Measurements from ENCODE around the gene DPT. TPM values are rescaled to one million over a fixed set of nuclear protein-coding genes. Genes with fewer than 3 reads are reported as not detected.
A peak's percentile ranks its signal among the peaks of the same experiment; 100 is the strongest.

Gene DPT
- polyA plus RNA-seq, 1 donor (not counting 4 experiments of a cell fraction or from before 2014, with no cell fraction given), result not detected

DNA sequence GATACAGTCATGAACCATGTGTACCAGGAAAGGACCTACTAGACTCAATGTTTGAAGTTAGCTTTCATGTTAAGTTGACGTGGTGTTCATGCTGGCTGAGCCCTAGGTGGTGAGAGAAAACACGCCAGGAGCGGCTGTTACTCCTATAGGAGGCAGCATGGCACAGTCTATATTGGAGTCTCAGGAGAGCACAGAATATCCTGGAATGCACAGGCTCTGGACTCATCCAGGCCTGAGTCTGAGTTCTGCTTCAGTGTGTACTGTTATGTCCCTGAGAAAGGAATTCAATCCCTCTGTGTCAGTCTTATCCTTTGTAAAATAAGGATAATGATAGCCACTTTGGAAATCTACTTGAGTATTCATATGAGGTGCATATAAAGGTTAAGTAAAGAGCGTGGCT is 41.2 kb downstream of the DPT start:
- Histone ChIP-seq H4K20me1 (ENCODE audit: control insufficient read depth, extremely low read depth, insufficient read depth, low read length) (no peaks in the 10 kb centered on the region), H3K4me2 (ENCODE audit: control insufficient read depth, extremely low read depth, insufficient read depth, low read depth, low read length) (no peak overlapping the region), H3K9me3 (ENCODE audit: control insufficient read depth, low read depth, low read length) (no peaks in the 10 kb centered on the region), H3K36me3 (ENCODE audit: control insufficient read depth in 2 of 2, extremely low read depth in 1 of 2, insufficient read depth in 2 of 2, low read length in 2 of 2) (no peaks in the 10 kb centered on the region), H3K9me1 (ENCODE audit: control insufficient read depth, extremely low read depth, insufficient read depth, low read length) (no peaks in the 10 kb centered on the region), H2AFZ (ENCODE audit: control insufficient read depth, low read length) (no peak overlapping the region), H3K4me1 (ENCODE audit: control insufficient read depth, extremely low read depth, insufficient read depth, low read length) (no peaks in the 10 kb centered on the region), H3K79me2 (ENCODE audit: control insufficient read depth, insufficient read depth, low read length) (no peaks in the 10 kb centered on the region), H3K9ac (ENCODE audit: control insufficient read depth, extremely low read depth, insufficient read depth, low read length) (no peak overlapping the region), H3K4me3 (ENCODE audit: control insufficient read depth in 2 of 3, extremely low read depth in 1 of 3, insufficient read depth in 2 of 3, low read depth in 1 of 3, low read length in 3 of 3) (no peak overlapping the region), H3K27ac (ENCODE audit: control insufficient read depth, insufficient read depth, low read length) (no peak overlapping the region), H3K27me3 (ENCODE audit: control insufficient read depth, extremely low read depth, insufficient read depth, low read length) (no peaks in the 10 kb centered on the region)
- DNase-seq (ENCODE audit: low read depth, low spot score) (no peak), FAIRE-seq (no peak)
- dilution Hi-C loops (cut with MboI; ENCODE audit: extremely low pct_ligation_motif_present, low sequenced_read_pairs), result no loop called here
- TF ChIP-seq EZH2 (IDR thresholded peaks at IDR 0.05; ENCODE audit: low read length), result no peak
- TF ChIP-seq CTCF (optimal IDR thresholded peaks at IDR 0.05 in 1 of 3, IDR thresholded peaks at IDR 0.05 in 1 of 3, conservative IDR thresholded peaks at IDR 0.05 in 1 of 3; ENCODE audit: extremely low read depth in 1 of 3, insufficient read depth in 2 of 3, low read length in 3 of 3), result peak in 2 of 3 experiments; percentile 24 to 49

DNA sequence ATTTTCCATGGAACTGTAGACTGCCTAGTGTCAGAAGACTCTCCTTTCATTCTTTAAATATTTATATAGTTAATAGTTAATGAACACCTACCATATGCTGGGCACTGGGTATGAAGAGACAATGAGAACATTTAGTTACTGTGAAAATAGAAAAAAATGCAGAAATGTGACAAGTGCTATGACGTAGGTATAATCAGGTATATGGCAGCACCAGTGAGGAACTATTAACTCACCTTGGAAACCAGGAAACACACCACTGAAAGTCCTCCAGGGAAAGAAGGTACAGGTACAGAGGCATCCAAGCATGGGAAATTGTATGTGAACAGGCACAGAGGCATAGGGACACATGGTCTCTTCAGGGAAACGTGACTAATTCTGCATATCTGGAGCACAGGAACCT is 42.3 kb downstream of the DPT start:
- Histone ChIP-seq H3K79me2 (ENCODE audit: control insufficient read depth, insufficient read depth, low read length) (no peaks in the 10 kb centered on the region), H3K4me1 (ENCODE audit: control insufficient read depth, extremely low read depth, insufficient read depth, low read length) (no peaks in the 10 kb centered on the region), H3K36me3 (ENCODE audit: control insufficient read depth in 2 of 2, extremely low read depth in 1 of 2, insufficient read depth in 2 of 2, low read length in 2 of 2) (no peaks in the 10 kb centered on the region), H4K20me1 (ENCODE audit: control insufficient read depth, extremely low read depth, insufficient read depth, low read length) (no peaks in the 10 kb centered on the region), H3K4me3 (ENCODE audit: control insufficient read depth in 2 of 3, extremely low read depth in 1 of 3, insufficient read depth in 2 of 3, low read depth in 1 of 3, low read length in 3 of 3) (no peak overlapping the region), H3K27me3 (ENCODE audit: control insufficient read depth, extremely low read depth, insufficient read depth, low read length) (no peaks in the 10 kb centered on the region), H3K9me1 (ENCODE audit: control insufficient read depth, extremely low read depth, insufficient read depth, low read length) (no peaks in the 10 kb centered on the region), H3K9ac (ENCODE audit: control insufficient read depth, extremely low read depth, insufficient read depth, low read length) (no peak overlapping the region), H2AFZ (ENCODE audit: control insufficient read depth, low read length) (no peak overlapping the region), H3K9me3 (ENCODE audit: control insufficient read depth, low read depth, low read length) (no peaks in the 10 kb centered on the region), H3K27ac (ENCODE audit: control insufficient read depth, insufficient read depth, low read length) (no peak overlapping the region), H3K4me2 (ENCODE audit: control insufficient read depth, extremely low read depth, insufficient read depth, low read depth, low read length) (no peak overlapping the region)
- FAIRE-seq (no peak), DNase-seq (ENCODE audit: low read depth, low spot score) (no peak)
- no peak for TF ChIP-seq EZH2 (IDR thresholded peaks at IDR 0.05; ENCODE audit: low read length)
- TF ChIP-seq CTCF (optimal IDR thresholded peaks at IDR 0.05 in 1 of 3, IDR thresholded peaks at IDR 0.05 in 1 of 3, conservative IDR thresholded peaks at IDR 0.05 in 1 of 3; ENCODE audit: extremely low read depth in 1 of 3, insufficient read depth in 2 of 3, low read length in 3 of 3), result no peak
- dilution Hi-C loops (cut with MboI; ENCODE audit: extremely low pct_ligation_motif_present, low sequenced_read_pairs), result no loop called here

Data from keratinocyte (primary cell).